NK-92 (cell line): Measurements from ENCODE around the gene TMOD2.

Source experiments
- DNase-seq: peaks from one replicate; lab custom pipeline; 2025; ENCODE audit not compliant: unreplicated experiment; lab: John Stamatoyannopoulos, UW

The TMOD2 gene

GRCh38 chr15:51812598-51812997 is 61.2 kb downstream of the TMOD2 start:
- DNase-seq: no peak

GRCh38 chr15:51814606-51815005 is 63.2 kb downstream of the TMOD2 start:
- DNase-seq: no peak

- no peak for DNase-seq
Measured at GRCh38 chr15:51816611-51817010, 65.2 kb downstream of the TMOD2 start.

GRCh38 chr15:51818150-51818549 is 66.8 kb downstream of the TMOD2 start:
- no peak for DNase-seq

- no peak for DNase-seq
Measured at GRCh38 chr15:51825698-51826097, 74.3 kb downstream of the TMOD2 start.

GRCh38 chr15:51828621-51829375 is 77.4 kb downstream of the TMOD2 start:
- DNase-seq: no peak

GRCh38 chr15:51829376-51830275 is 78.2 kb downstream of the TMOD2 start, which contains the start of gene TMOD3:
Gene TMOD3 (plus strand): TSS chr15:51829653. CDS start chr15:51862885, 33,232 bp downstream.
- no peak for DNase-seq

- no peak for DNase-seq
Measured at GRCh38 chr15:51830276-51830806, 78.9 kb downstream of the TMOD2 start.

- DNase-seq: no peak
Measured at GRCh38 chr15:51833772-51834171, 82.4 kb downstream of the TMOD2 start.

- no peak for DNase-seq
Measured at GRCh38 chr15:51837792-51838251, 86.4 kb downstream of the TMOD2 start.

GRCh38 chr15:51838270-51838669 is 86.9 kb downstream of the TMOD2 start:
- DNase-seq: no peak

GRCh38 chr15:51840692-51841091 is 89.3 kb downstream of the TMOD2 start:
- DNase-seq: no peak

GRCh38 chr15:51841406-51842040 is 90.1 kb downstream of the TMOD2 start:
- DNase-seq: no peak

GRCh38 chr15:51842265-51842664 is 90.9 kb downstream of the TMOD2 start:
- no peak for DNase-seq

- DNase-seq: no peak
Measured at GRCh38 chr15:51842852-51843737, 91.7 kb downstream of the TMOD2 start.

- DNase-seq: no peak
Measured at GRCh38 chr15:51844747-51845426, 93.5 kb downstream of the TMOD2 start.

GRCh38 chr15:51846066-51846462 is 94.7 kb downstream of the TMOD2 start:
- DNase-seq: no peak

GRCh38 chr15:51846463-51847230 is 95.2 kb downstream of the TMOD2 start:
- no peak for DNase-seq

- no peak for DNase-seq
Measured at GRCh38 chr15:51848811-51849210, 97.4 kb downstream of the TMOD2 start.
